Right ventricle myocardium inferior (tissue), 1 donor: ENCODE data around the gene RSKR. TPM values are rescaled to one million over a fixed set of nuclear protein-coding genes. Genes with fewer than 3 reads are reported as not detected.
A peak's percentile ranks its signal among the peaks of the same experiment; 100 is the strongest.
"Not testable (repeated sequence)": the region's sequence is repeated elsewhere in the genome, so short reads cannot be mapped to it uniquely, and the experiment has no call there.

Source experiments
- ATAC-seq: fragments of 200-7000 bp; cut with Tn5 transposase; one replicate; pipeline ENCODE4 v1.9.1; 2020; ENCODE audit warnings: mild to moderate bottlenecking, moderate library complexity
- DNase-seq: peaks from one replicate; pipeline ENCODE4 v3.0.0; 2021; ENCODE audit errors: missing footprints
- intact Hi-C: fragments of 100-400 bp; cut with DNase I; formaldehyde crosslinking; loops from one replicate; pipeline ENCODE4 v1.11.0; 2022
- total RNA-seq: library from RNA; stranded (reverse); fragmentation: NEBNext Ultra II Directional; extraction: Animal tissue kit (Norgen Biotek cat#: 25700); gene quantifications from one replicate; pipeline ENCODE4 v1.2.1, GENCODE V29; 2021
- donor health status: DM: no; HTN: yes; CAD: no; lungs with severe emphysema.

The RSKR gene
- total RNA-seq, 1 donor from 2014 or later: 5.0 TPM

- no peak for DNase-seq
Measured at GRCh38 chr17:28634206-28634865, 20.4 kb upstream of the RSKR start.

GRCh38 chr17:28626818-28627217 is 12.8 kb upstream of the RSKR start:
- DNase-seq: no peak
- intact Hi-C loops: no loop called here
- ATAC-seq: no peak

More at GRCh38 chr17:28634206-28634865, 20.4 kb upstream of the RSKR start:
- ATAC-seq: no peak
- intact Hi-C loops: no loop called here

- intact Hi-C loops: no loop called here
- DNase-seq: no peak
- no peak for ATAC-seq
Measured at GRCh38 chr17:28624148-28624547, 10.2 kb upstream of the RSKR start.

- no peak for DNase-seq
- intact Hi-C loops: no loop called here
- peak; percentile 62 for ATAC-seq
Measured at GRCh38 chr17:28623696-28624095, 9.7 kb upstream of the RSKR start.

- intact Hi-C loops: no loop called here
- ATAC-seq: no peak
- DNase-seq: no peak
Measured at GRCh38 chr17:28622186-28622585, 8.2 kb upstream of the RSKR start.

GRCh38 chr17:28620010-28620409 is 6.0 kb upstream of the RSKR start:
- ATAC-seq (no peak), DNase-seq (no peak)
- intact Hi-C loops: no loop called here

GRCh38 chr17:28618464-28618863 is 4.5 kb upstream of the RSKR start:
- intact Hi-C loops: no loop called here
- ATAC-seq (no peak), DNase-seq (no peak)

GRCh38 chr17:28616281-28616680 is 2.3 kb upstream of the RSKR start:
- intact Hi-C loops: no loop called here
- DNase-seq (no peak), ATAC-seq (no peak)

- DNase-seq: no peak
- ATAC-seq: no peak
- intact Hi-C loops: no loop called here
Measured at GRCh38 chr17:28615260-28615940, 1.4 kb upstream of the RSKR start.

- intact Hi-C loops: loop anchor here (2.0 kb wide), 2 partner anchors 64 to 118 kb away; no protein-coding TSS in a partner anchor
- DNase-seq (no peak), ATAC-seq (peak; percentile 26)
Measured at GRCh38 chr17:28612936-28613872, 781 bp downstream of the RSKR start.

GRCh38 chr17:28612531-28612930 is 1.5 kb downstream of the RSKR start:
- intact Hi-C loops: loop anchor here (2.0 kb wide), 2 partner anchors 64 to 118 kb away; no protein-coding TSS in a partner anchor
- ATAC-seq (no peak), DNase-seq (no peak)

- no peak for DNase-seq
- no peak for ATAC-seq
- intact Hi-C loops: no loop called here
Measured at GRCh38 chr17:28610376-28610775, 3.6 kb downstream of the RSKR start.

GRCh38 chr17:28604031-28604430 is 10.0 kb downstream of the RSKR start:
- intact Hi-C loops, ATAC-seq, DNase-seq: not testable (repeated sequence)

GRCh38 chr17:28599311-28600184 is 14.4 kb downstream of the RSKR start:
- ATAC-seq (peak; percentile 59), DNase-seq (peak; percentile 77)
- intact Hi-C loops: loop anchor here (5.0 kb wide), 1 partner anchor 47 kb away; the partner anchor contains the start of gene UNC119

- ATAC-seq (peak; percentile 100), DNase-seq (peak; percentile 97)
- intact Hi-C loops: loop anchor here (5.0 kb wide), 1 partner anchor 47 kb away; the partner anchor contains the start of gene UNC119
Measured at GRCh38 chr17:28598799-28599310, 15.1 kb downstream of the RSKR start, which contains the start of gene SPAG5. SPAG5 (minus strand) TSS chr17:28599025; CDS start chr17:28598946, 79 bp downstream.

- ATAC-seq (no peak), DNase-seq (no peak)
- intact Hi-C loops: loop anchor here (5.0 kb wide), 1 partner anchor 46 kb away; the partner anchor contains the start of gene UNC119
Measured at GRCh38 chr17:28598389-28598788, 15.6 kb downstream of the RSKR start.

- no peak for ATAC-seq
- DNase-seq: no peak
- intact Hi-C loops: loop anchor here (5.0 kb wide), 1 partner anchor 45 kb away; the partner anchor contains the start of gene UNC119
Measured at GRCh38 chr17:28597606-28598383, 16.2 kb downstream of the RSKR start.
